Measurements from ENCODE around the gene KRTAP10-12.

The KRTAP10-12 gene

GRCh38 chr21:44742418-44743153 is 45.6 kb downstream of the KRTAP10-12 start:
- peaks cover 11% of the 10 kb centered on the region for H3K27me3 ChIP-seq (replicated peaks; ENCODE audit: control insufficient read depth, insufficient read depth, low read length)
- no peak overlapping the region for H3K9ac ChIP-seq (ENCODE audit: low read length)
- H3K4me3 ChIP-seq (ENCODE audit: low read length) = no peak overlapping the region
- no peaks in the 10 kb centered on the region for H3K4me1 ChIP-seq (ENCODE audit: control insufficient read depth, insufficient read depth, low read length)
- peaks cover 29% of the 10 kb centered on the region for H3K9me3 ChIP-seq (ENCODE audit: control insufficient read depth, low read length)
- peak; percentile 20 for DNase-seq (ENCODE audit: low read depth)
- no peaks in the 10 kb centered on the region for H3K36me3 ChIP-seq (ENCODE audit: control insufficient read depth, insufficient read depth, low read length, severe bottlenecking)
